T-helper 22 cell (primary cell): ENCODE data around the gene KRTAP10-10.
"Not testable (repeated sequence)": the region's sequence is repeated elsewhere in the genome, so short reads cannot be mapped to it uniquely, and the experiment has no call there.

Experiments used
- DNase-seq: peaks from one replicate; pipeline ENCODE4 v3.0.0-alpha.2; 2020; ENCODE audit warnings: low read depth

Gene KRTAP10-10

DNA sequence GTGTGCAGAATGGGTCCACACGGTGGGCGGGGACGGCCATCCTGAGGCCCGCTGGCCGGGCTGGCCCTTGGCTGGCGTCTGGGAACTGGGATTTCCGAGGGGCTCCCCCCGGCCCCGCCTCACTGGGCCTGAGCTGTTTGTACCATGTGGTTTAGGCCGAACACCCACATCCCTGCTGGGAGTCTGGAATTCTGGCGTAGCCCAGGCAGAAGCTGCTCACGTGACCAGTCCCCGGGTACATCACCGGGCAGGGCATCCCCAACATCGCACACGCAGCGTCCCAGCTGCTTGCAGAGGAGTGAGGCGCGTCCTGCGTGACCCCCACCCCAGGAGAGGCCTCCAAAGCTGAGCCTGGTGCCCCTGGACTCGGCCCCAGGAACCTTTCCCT lies 34.7 kb upstream of the KRTAP10-10 start:
- DNase-seq, result no peak

DNA sequence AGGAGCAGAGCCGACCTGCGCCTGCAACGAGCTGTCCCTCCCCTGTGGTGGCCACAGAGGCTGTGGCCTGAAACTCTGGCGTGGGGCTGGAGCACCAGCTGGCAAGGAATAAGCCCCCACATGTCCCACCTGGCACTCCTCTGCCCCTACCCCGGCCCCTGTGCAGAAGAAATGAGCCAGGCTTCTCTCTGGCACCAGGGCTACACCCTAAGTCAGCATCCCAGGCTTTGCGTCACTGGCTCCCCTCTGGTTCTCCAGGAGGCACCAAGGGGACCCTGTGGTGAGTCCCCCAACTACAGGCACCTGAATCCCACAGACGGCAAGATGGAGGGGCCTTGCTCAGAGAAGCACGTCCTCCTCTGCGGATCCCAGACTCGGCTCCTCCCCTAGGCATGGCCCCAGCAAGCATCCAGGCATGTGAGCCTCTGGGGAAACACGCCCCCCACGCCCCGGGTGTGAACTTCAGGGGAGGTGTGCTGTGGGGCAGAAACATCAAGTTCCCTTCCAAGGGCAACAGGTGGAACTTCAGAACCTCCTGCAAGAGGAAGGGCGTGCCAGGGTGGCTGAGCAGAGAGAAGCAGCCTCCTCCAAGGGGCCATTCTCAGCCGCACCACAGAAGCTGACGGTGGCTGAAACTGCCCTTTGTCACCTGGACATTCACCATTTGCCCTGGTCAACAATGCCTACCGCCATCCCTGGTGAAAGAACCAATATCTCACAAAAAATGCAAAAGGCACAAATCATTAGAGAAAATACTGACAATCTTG lies 33.9 kb upstream of the KRTAP10-10 start:
- no peak for DNase-seq

DNA sequence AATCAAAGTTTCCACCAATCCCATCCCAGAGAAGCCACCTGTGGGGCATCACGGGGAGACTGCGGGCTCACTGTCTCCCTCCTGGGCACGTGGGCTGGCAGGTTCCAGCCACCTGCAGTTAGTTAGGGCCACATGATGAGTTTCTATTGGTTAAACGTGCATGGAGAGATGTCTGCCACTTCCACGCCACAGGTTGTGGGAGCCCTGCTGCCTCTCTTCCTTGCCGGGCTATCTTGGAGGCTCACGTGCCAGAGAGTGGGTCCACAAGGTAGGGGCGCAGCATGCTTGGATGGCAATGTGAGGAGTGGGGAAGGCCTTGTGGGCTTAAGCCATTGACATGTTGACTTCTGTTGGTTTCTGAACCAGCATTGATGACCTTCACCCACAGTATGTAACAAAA lies 33.2 kb upstream of the KRTAP10-10 start:
- DNase-seq, result no peak

DNA sequence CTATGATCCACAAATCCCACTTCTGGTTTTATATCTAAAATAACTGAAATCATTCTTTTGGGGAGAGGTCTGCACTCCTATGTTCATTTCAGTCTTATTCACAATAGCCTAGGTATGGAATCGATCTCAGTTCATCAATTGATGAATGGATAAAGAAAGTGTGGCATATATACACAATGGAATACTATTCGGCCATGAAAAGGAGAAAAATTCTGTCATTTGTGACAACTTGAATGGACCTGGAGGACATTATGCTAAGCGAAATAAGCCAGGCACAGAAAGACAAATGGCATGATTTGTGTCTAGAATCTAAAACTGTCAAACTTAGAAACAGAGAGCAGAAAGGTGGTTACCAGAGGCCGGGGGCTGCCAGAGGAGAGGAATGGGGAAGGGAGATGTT lies 30.7 kb upstream of the KRTAP10-10 start:
- no peak for DNase-seq

DNA sequence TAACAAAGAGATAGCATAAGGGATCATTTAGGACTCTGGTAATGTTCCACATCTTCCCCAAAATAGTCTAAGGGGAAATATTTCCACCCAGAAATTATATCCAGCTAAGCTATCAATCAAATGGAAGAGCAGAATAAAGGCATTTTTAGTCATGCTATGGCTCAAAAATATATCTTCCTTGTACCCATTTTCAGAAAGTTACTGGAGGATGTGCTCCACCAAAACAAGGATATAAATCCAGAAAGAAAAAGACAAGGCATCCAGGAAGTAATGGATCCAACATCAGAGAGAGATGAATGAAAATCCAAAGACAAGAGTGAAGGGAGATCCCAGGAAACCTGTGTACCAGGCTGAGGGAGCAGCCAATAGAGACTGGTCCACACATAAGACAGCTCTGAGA lies 28.0 kb upstream of the KRTAP10-10 start:
- no peak for DNase-seq

DNA sequence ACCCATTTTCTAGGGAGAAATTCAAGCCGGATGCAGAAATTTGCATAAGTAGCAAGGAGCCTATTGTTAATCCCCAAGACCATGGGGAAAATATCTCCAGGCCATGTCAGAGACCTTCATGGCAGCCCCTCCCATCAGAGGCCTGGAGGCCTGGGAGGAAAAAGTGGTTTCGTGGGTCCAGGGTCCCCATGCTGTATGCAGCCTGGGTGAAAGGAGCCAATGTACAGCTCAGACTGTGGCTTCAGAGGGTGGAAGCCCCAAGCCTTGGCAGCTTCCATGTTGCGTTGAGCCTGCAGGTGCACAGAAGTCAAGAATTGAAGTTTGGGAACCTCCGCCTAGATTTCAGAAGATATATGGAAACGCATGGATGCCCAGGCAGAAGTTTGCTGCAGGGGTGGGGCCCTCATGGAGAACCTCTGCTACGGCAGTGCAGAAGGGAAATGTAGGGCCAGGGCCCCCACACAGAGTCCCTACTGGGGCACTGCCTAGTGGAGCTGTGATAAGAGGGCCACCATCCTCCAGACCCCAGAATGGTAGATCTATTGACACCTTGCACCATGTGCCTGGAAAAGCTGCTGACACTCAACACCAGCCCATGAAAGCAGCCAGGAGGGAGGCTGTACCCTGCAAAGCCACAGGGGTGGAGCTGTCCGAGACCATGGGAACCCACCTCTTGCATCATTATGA lies 26.9 kb upstream of the KRTAP10-10 start:
- DNase-seq, result not testable (repeated sequence)

DNA sequence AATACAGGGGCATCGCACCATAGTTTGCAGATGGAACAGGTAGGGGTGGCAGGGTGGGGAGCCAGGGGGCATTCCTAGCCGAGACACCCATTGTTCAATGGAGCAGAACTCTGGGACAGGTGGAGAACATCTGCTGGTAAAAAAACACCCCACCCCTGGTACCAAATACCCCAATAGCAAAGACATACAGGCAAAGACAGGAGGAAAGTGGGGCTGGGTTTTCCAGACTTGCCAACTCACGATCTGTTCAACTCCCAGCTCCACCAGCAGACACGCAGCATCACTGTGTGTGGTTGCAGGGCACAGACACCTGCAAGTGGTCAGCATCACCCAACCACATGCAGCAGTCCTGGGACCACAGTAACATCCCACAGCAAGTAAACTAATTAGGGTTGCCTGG lies 25.6 kb upstream of the KRTAP10-10 start:
- DNase-seq, result no peak

DNA sequence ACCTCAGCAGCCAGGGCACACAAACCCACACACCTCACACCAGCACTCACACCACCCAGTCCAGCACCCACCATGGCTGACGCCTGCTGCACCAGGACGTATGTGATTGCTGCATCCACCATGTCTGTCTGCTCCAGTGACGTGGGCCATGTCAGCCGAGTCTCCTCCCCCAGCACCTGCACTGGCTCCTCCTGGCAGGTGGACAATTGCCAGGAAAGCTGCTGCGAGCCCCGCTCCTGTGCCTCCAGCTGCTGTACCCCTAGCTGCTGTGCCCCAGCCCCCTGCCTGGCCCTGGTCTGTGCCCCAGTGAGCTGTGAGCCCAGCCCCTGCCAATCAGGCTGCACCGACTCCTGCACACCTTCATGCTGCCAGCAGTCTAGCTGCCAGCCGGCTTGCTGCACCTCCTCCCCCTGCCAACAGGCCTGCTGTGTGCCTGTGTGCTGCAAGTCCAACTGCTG lies 25.1 kb upstream of the KRTAP10-10 start, which contains the start of gene KRTAP10-8:
Gene KRTAP10-8 (plus strand): TSS at position 51 of the 458 bp plus-strand sequence. CDS start 22 bp downstream, at position 73.
- DNase-seq, result no peak

DNA sequence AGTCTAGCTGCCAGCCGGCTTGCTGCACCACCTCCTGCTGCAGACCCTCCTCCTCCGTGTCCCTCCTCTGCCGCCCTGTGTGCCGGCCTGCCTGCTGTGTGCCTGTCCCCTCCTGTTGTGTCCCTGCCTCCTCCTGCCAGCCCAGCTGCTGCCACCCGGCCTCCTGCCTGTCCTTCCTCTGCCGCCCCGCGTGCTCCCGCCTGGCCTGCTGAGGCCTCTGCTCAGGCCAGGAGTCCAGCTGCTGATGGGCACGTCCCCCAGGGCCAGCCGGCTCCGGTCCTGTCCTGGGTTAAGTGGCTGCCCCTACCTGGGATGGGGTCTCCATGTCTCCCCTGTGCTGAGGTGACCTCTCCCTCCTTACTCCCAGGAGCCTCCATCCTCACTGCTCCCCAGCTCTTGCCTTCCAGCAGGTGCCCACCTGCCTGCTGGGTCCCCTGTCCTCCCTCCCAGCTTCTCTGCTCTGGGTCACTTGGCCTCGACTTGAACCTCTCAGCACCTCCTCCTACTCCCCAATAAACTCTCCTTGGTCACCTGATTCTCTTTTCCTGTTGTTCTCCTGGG lies 24.4 kb upstream of the KRTAP10-10 start:
- no peak for DNase-seq

DNA sequence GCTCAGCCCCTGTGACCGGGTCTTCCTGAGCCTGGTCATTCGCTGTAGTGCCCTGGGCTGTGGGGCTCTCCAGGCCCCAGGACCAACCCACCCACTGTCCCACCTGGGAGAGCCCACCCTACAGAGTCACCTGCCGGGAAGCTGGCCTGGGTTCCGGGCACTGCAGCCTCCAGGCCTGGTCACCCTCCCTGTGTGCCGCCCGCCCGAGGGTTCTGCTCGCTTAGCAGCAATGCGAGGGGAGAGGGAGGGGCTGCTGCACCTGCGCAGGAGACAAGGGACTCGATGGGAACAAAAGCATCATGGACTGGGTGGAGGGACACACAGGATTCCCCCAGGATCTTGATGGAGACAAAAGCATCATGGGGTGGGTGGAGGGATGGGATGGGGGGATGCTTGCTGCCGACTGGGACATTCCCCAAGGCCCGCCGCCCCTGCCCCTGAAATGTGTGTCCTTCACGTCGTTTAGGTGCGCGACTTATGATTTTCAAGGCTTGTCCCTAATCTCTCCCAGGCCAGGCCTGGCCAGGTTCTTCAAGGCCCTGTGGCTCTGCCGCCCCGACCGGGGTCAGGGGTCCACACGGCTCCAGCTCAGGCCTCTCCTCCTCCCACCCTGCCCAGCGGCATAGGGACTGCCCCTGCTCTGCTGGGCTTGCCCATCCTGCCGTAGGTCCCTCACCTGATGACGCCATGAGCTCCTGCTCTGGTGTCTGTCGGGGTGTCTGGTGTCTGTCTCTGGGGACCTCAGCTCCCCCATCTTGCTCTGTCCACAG lies 23.6 kb upstream of the KRTAP10-10 start:
- no peak for DNase-seq

DNA sequence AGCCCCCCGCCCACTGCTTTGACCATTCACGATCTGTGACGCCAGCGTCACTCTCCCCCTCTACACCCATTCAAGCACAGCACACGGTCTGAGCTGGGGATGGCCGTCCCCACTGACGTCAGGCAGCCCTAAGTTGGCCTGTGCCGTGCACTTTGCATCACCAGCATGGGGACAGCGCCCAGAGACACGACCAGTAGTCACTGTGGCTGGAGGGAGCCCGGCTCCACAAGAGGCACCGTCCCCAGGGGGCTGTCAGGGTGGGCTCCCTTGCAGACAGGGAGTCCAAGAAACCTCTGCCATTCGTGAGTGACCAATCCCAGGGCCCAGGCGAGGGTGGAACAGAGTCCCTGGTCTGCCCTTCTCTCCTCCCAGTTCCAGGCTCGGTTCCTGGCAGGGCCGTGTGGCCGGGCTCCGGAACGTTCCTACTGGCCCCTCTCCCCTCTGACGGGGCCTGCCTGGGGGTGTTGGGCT lies 23.0 kb upstream of the KRTAP10-10 start:
- no peak for DNase-seq

DNA sequence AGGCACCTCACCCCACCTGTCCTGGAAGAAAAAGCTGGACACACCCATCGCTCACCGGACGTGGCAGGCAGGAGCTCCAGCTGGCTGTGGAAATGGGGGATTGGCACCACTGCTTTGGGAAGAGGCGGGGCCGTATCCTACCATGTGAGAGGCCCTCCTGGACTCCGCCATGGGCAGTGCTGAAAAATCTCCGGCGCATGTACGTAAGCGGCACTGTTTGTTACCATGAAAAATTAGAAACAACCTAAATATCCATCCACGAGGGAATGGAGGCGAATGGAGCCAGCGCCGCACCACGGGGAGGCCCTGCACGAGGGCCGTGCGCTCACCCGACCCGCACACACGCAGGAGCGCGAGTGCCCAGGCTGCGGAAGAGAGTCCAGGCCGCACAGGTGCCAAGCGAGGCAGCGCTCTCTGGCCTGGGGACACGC lies 22.2 kb upstream of the KRTAP10-10 start:
- DNase-seq, result no peak

DNA sequence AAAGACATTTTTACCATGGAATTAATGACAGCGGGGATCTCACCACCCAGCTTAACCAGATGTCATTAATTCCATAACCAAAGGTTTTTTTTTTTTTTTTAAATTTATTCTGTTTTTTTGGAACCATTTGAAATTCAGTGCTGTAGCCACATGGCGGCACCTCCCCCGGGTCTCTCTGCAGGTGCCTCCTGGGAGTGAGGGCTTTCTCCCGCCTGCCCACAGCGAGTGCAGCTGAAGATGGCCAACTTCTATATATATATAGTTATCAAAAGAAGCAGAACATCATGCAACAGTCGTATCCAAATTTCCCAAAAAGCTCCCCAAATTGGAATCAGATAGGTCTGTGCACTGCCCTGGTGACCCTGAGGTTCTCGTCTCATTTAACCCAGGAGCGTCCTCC lies 21.7 kb upstream of the KRTAP10-10 start:
- no peak for DNase-seq

DNA sequence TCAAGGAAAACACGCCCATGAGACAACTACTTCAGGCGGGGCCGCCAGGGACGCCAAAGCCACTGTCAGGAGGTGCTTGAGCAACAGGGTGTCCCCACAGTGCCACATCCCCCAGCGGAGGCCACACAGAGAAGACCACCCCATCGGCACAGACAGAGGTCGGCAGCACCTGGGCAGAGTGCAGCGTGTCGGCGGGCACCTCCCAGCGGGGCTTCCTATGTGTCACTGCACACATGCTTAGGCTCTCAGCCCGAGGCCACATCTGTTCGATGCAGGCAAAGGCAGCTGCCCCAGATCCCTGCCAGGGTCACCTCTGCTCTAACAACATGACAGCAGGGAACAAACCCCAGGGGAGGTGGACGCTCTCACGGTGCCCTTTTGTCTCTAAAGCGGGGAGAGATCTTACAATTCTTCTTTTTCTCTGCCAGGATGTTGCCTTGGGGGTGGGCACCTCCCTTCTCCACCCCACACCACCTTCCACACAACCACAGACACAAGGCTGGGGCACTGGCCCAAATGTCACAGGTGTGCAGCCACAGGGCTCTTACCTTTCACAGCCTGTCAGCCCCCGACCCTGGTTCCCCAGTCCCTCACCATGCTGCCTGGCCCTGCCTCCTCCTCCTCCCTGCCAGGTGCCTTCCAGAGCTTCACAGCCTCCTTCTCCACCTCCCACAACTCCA lies 21.1 kb upstream of the KRTAP10-10 start:
- DNase-seq, result no peak

DNA sequence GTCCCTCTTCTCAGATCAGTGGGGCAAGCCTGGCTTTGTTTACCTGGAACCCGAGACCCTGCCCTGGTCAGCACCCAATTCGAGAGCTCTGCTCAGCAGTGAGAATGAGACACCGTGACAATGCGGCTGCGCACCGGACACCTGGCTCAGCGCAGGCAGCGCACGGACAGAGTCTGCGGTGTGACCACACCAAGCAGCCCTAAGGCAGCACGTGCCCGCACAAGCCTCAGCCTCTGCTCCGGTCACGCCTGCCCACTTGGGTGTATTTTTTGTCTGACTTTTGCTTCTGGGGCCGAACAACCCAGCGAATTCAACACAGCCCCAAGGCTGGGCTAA lies 20.6 kb upstream of the KRTAP10-10 start:
- no peak for DNase-seq

DNA sequence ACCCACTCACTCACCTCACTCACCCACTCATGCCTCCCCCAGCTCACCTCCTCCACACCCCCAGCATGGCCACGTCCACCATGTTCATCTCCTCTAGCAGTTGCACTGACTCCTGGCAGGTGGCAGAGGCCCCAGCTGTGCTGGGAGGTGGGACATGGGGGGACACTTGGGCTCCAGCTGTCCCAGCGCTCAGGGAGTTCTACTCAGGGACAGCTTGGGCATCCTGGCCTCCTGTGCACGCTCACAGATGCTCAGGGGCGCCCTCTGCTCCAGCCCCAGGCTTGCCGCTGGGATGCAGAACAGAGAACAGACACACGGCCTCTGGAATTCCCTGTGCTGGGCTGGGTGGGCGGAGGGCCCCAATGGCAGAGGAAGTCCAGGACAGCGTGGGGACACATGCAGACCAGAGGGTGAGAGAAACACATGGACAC lies 20.1 kb upstream of the KRTAP10-10 start:
- DNase-seq, result no peak

DNA sequence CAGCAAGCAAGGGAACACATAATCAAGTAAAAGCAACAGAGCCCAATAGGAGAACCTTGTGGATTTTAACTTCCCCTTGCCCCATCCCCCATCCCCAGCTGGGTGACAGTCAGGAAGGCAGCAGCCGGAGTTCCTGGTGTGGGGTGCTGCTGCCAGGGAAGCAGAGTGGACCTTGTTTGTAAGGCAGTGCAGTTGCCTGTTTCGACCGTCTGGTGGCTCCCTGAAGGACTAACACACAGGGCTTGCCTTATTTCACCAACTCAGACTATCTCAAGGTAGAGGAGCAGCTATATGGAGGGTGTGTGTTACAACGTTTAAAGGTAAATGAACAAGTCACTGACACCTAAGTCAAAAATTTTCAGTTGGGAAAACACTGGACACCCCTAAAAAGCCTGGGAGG lies 18.7 kb upstream of the KRTAP10-10 start:
- DNase-seq, result no peak

DNA sequence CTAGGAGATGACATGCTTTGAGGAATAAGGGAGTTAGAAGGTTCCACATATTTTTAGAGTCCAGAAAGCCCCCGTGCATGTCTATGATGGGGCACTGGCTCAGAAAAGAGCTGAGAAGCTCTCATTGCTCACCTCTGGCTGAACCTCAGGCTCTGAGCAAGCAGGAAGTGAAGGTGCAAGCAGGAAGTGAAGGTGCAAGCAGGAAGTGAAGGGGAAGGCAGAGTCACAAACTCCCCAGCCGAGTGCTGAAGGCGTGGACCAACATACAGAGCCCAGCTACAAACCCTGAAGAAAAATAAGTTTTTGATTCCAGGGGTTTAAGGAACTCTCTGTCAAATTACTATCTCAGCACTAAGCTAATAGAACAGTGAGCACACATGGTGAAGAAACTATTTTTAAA lies 18.2 kb upstream of the KRTAP10-10 start:
- peak; percentile 44 for DNase-seq

DNA sequence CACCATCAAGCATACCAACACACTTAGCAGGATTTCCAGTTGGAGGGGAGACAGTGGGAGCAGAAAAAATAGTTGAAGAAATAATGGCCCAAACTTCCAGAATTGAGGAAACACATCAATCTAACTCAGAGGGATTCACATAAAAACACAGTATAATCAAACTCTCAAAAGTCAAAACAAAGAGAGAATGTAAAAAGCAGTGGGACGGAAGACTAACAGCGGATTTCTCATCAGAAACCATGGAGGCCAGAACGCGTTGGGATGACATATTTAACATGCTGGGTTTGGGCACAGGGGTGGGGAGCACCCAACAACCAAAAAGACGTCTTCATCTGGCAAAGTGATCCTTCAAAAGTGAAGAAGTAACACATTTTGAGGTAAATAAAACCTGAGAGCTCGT lies 17.3 kb upstream of the KRTAP10-10 start:
- DNase-seq, result no peak

DNA sequence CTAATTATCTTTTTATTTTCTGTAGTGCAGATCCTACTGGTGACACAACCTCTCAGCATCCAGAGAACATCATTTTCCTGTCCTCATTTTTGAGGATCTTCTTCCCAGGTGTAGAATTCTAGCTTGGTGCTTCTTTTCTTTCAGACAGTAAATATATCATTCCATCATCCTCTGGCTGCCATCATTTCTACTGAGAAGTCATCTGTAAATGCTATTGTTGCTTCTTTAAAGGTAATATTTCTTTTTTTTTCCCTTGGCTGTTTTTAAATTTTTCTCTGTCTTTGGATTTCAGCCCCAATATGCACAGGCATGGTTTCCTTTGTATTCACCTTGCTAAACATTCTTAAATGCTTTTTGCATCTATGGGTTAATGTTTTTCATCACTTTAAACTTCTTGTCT lies 13.6 kb upstream of the KRTAP10-10 start:
- DNase-seq, result no peak

DNA sequence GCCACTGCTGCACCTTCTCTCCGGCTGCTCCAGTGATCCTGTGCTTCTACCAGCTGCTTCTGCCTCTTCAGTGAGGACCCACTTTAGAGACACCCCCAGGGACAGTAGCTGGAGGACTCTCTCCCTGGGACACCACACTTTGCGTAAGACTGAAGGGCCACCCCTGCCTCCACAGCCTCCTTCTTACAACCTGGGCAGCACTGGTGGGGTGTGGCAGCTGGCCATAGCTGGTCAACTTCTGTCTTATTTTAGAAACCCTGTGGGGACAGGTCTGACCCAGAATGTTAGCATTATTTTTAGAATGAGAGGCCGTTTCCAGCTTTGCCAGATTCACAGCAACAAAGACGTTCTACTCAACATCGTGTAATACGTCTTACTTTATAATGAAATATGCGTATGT lies 11.4 kb upstream of the KRTAP10-10 start:
- no peak for DNase-seq

DNA sequence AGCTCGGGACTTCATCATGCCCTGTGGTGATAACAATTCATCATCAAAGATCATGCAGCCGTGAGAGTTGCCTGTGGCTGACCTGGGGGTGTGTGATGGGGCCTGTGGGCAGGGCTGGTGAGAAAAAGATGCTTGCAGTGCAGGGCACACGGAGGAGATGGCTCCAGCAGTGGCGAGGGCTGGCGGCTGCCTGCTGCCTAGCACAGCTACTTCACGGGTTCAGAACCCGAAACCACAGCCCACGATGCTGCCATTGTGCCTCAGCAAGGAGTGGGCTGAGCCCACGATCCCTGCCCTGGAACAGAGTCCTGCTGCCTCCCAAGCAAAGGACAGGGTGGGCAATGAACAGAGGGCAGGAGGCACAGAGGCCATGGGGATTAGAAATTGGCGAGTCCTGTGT lies 10.9 kb upstream of the KRTAP10-10 start:
- DNase-seq, result no peak
